HG03439 (cell line): ENCODE measurements around the gene SST.

ENCODE experiments used
- ATAC-seq: cut with Tn5 transposase; IDR thresholded peaks from one replicate; pipeline ENCODE4 v1.9.1; 2021; ENCODE audit warnings: mild to moderate bottlenecking, moderate library complexity; ENCODE audit not compliant: unreplicated experiment

SST gene

GRCh38 chr3:187636528-187636927 lies 33.7 kb downstream of the SST start:
- ATAC-seq = no peak

- ATAC-seq = no peak
Measured at GRCh38 chr3:187630404-187630803, 39.8 kb downstream of the SST start.

DNA sequence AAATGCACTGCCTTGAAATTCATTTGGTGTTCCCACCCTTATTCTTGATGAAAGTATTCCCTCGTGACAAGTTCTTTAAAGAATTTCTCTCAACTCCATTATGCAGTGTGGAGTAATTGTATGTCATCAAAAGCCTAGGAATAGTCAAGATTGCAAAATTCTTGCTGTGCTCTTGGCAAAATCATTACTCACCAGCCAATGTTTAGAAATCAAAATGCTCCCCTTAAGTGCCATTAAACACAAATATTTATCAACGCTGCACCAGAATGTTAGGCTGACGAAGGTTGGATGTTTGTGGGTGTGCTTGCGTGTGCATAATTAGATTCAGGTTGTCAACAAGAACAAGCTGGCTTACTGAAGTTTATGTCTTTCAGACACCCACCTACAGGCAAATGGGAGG lies 40.5 kb downstream of the SST start:
- ATAC-seq = no peak

- ATAC-seq = no peak
Measured at GRCh38 chr3:187628169-187628568, 42.0 kb downstream of the SST start.

DNA sequence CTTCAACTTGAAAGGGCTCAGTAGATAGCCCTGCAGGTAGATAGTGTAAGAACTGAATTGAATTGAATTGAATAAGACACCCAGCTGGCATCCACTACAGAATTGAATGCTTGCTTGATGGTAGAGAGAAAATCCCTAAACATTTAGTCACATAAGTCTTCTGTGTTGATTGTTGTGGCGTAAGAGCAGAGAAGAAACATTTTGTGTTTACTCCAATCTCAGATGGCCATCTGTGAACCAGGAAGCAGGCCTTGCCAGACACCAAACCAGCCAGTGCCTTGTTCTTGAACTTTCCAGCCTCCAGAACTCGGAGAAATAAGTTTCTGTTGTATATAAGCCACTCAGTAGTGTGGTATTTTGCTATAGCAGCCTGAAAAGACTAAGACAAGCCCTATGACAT lies 43.6 kb downstream of the SST start:
- no peak for ATAC-seq

DNA sequence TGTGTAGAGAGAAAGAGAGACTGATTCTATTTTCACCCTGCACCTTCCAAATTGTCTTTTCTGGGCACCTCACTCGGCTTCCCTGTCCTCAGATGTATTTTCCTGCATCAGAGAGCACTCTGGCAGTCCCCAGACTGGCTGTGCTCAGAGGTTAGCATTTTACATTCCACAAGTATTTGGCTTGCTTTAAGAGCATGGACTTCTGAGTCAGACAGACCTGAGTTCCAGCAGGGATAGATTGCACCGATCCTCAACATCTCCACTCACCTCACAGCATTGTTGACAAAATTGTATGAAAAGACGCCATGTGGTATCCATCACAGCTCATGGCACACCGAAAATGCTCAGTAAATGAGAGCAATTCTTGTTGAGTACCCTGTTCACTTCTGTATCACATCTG lies 45.6 kb downstream of the SST start:
- ATAC-seq = no peak

- no peak for ATAC-seq
Measured at GRCh38 chr3:187623285-187623814, 46.8 kb downstream of the SST start.

- no peak for ATAC-seq
Measured at GRCh38 chr3:187621881-187622280, 48.3 kb downstream of the SST start.

- ATAC-seq = no peak
Measured at GRCh38 chr3:187619461-187619860, 50.7 kb downstream of the SST start.
